ENCODE data around the gene SLC25A45. TPM values are rescaled to one million over a fixed set of nuclear protein-coding genes. Genes with fewer than 3 reads are reported as not detected.

SLC25A45 gene
- total and polyA plus RNA-seq, 11 donors: 3.8 to 11.6 (median 6.6) TPM

GRCh38 chr11:65420506-65420905 lies 38.1 kb upstream of the SLC25A45 start:
- peak overlapping the region in 10 of 12 donors; percentile 38 to 96 (median 88) for H3K4me3 ChIP-seq
- H3K36me3 ChIP-seq: peaks cover 3 to 27% (median 12%) of the 10 kb centered on the region in 9 donors
- intact Hi-C loops (cut with DNase I): loop anchor here in 4 of 10 donors (2.0 to 5.0 kb wide), 3 partner anchors 56 to 152 kb away; partner anchors contain the start of genes MALAT1 (in 2 of the 4), FAM89B (in 1 of the 4) and ZNRD2 (in 1 of the 4)
- DNase-seq (no peak), ATAC-seq (no peak)
- H3K9me3 ChIP-seq: no peaks in the 10 kb centered on the region
- TF ChIP-seq POLR2A (IDR thresholded peaks at IDR 0.05) (no peak), CTCF (IDR thresholded peaks at IDR 0.05) (no peak)
- peak overlapping the region; percentile 98 to 100 (median 100) for H3K27ac ChIP-seq
- peaks cover 11 to 64% (median 53%) of the 10 kb centered on the region in 12 donors for H3K4me1 ChIP-seq
- WGBS, 4 donors: 65 to 79% (median 74%) methylated on average over 2 of the region's 2 CpGs
- H3K27me3 ChIP-seq: no peaks in the 10 kb centered on the region

GRCh38 chr11:65419772-65420481 lies 37.5 kb upstream of the SLC25A45 start:
- H3K27ac ChIP-seq: peak overlapping the region; percentile 98 to 100 (median 100)
- H3K9me3 ChIP-seq: no peaks in the 10 kb centered on the region
- intact Hi-C loops (cut with DNase I): loop anchor here (1.0 to 10.0 kb wide), 10 partner anchors 37 to 152 kb away; partner anchors contain the start of genes SLC25A45 (in 4 of the 10), MALAT1 (in 2 of the 10), FAM89B (in 1 of the 10) and ZNRD2 (in 1 of the 10)
- WGBS, 4 donors: 0 to 2% (median 1%) methylated on average over 6 of the region's 6 CpGs
- H3K27me3 ChIP-seq: no peaks in the 10 kb centered on the region
- peaks cover 11 to 68% (median 55%) of the 10 kb centered on the region in 12 donors for H3K4me1 ChIP-seq
- peak; percentile 27 to 44 (median 32) for ATAC-seq
- H3K4me3 ChIP-seq: peak overlapping the region; percentile 6 to 96 (median 82)
- H3K36me3 ChIP-seq: peaks cover 0 to 21% (median 9%) of the 10 kb centered on the region in 9 donors
- TF ChIP-seq POLR2A (IDR thresholded peaks at IDR 0.05) (peak; percentile 3 to 75), CTCF (IDR thresholded peaks at IDR 0.05) (no peak)
- DNase-seq: peak; percentile 93 to 97 (median 93)

DNA sequence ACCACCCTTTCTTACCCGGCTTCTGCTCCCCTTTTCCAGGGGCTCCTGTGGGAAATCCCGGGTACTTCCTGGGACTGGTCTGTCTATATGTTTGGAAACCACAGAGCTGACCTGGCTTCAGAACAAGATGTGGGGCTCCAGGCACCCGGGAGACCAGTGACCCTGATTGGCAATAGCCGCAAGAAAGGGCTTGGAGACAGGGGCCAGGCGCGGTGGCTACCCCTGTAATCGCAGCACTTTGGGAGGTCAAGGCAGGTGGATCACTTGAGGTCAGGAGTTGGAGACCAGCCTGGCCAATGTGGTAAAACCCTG lies 37.0 kb upstream of the SLC25A45 start:
- no peak for TF ChIP-seq CTCF (IDR thresholded peaks at IDR 0.05)
- WGBS, 4 donors: 16 to 31% (median 21%) methylated on average over 4 to 7 of the region's 7 CpGs
- peak overlapping the region; percentile 6 to 96 (median 82) for H3K4me3 ChIP-seq
- no peaks in the 10 kb centered on the region for H3K27me3 ChIP-seq
- intact Hi-C loops (cut with DNase I): loop anchor here in 9 of 10 donors (1.0 to 10.0 kb wide), 7 partner anchors 37 to 88 kb away; partner anchors contain the start of gene SLC25A45 (in 4 of the 9)
- no peak for ATAC-seq
- peak in 2 of 5 donors; percentile 38 to 61 for DNase-seq
- peaks cover 11 to 68% (median 55%) of the 10 kb centered on the region in 12 donors for H3K4me1 ChIP-seq
- peaks cover 0 to 16% (median 6%) of the 10 kb centered on the region in 9 donors for H3K36me3 ChIP-seq
- peak overlapping the region; percentile 98 to 100 (median 100) for H3K27ac ChIP-seq
- H3K9me3 ChIP-seq: no peaks in the 10 kb centered on the region

All from heart left ventricle (tissue), 16 donors.